Kidney (tissue), 14 donors: ENCODE measurements around the gene SOHLH1. TPM values are rescaled to one million over a fixed set of nuclear protein-coding genes. Genes with fewer than 3 reads are reported as not detected.

ENCODE experiments used
- DNase-seq, 5 donors: peaks; one replicate each; pipeline ENCODE4 v3.0.0-alpha.2; 2013 to 2020
- FAIRE-seq: peaks from 2 replicates; lab custom pipeline; 2012; peaks lifted over from hg19 to GRCh38; lab: Jason Lieb, UNC
- H3K27ac ChIP-seq, 2 donors: one replicate each; pipeline ENCODE4 v1.7.0; 2013; ENCODE audit warnings: low read depth in 2 of 2, low read length in 2 of 2, inconsistent platforms in 1 of 2
- H3K27me3 ChIP-seq: one replicate; pipeline ENCODE4 v1.7.1; 2013; ENCODE audit warnings: low read length, inconsistent platforms; ENCODE audit not compliant: control insufficient read depth, insufficient read depth
- H3K36me3 ChIP-seq, 3 donors: one replicate each; pipeline versions ENCODE4 v1.7.0 to v1.7.1; 2013; ENCODE audit warnings: low read length in 3 of 3, control low read depth in 1 of 3, inconsistent platforms in 1 of 3; ENCODE audit not compliant: insufficient read depth in 3 of 3, control insufficient read depth in 2 of 3
- H3K4me1 ChIP-seq, 3 donors: one replicate each; pipeline versions ENCODE4 v1.7.0 to v1.7.1; 2013; ENCODE audit warnings: low read length in 3 of 3, inconsistent platforms in 1 of 3, low read depth in 1 of 3; ENCODE audit not compliant: control insufficient read depth in 2 of 3, insufficient read depth in 2 of 3
- H3K4me3 ChIP-seq, 3 donors: one replicate each; pipeline versions ENCODE4 v1.7.0 to v1.8.1; 2013; ENCODE audit warnings: low read length in 3 of 3, control low read depth in 1 of 3, inconsistent platforms in 1 of 3
- H3K9ac ChIP-seq, 3 donors: one replicate each; pipeline versions ENCODE4 v1.7.0 to v1.7.1; 2013; ENCODE audit warnings: low read length in 3 of 3, control low read depth in 1 of 3, inconsistent platforms in 1 of 3
- H3K9me3 ChIP-seq, 3 donors: one replicate each; pipeline versions ENCODE4 v1.7.0 to v1.7.1; 2013; ENCODE audit warnings: low read length in 3 of 3, control low read depth in 1 of 3, inconsistent platforms in 1 of 3; ENCODE audit not compliant: control insufficient read depth in 2 of 3, insufficient read depth in 1 of 3
- CTCF ChIP-seq: IDR thresholded peaks from 3 replicates; pipeline ENCODE4 v1.5.1; 2012; ENCODE audit warnings: mild to moderate bottlenecking, moderate library complexity, borderline replicate concordance; ENCODE audit not compliant: insufficient read depth; ENCODE audit errors: extremely low read depth
- intact Hi-C: fragments of 100-400 bp; cut with DNase I; formaldehyde crosslinking; loops from one replicate; pipeline ENCODE4 v1.11.1; 2022
- polyA plus RNA-seq: library from polyadenylated mRNA; stranded (reverse); fragments of 350-450 nt; fragmentation: Illumina TruSeq; extraction: RNeasy Lipid Tissue Mini Kit (QIAGEN cat#74804); gene quantifications from one replicate; pipeline ENCODE4 v1.2.3, GENCODE V29; 2014; ENCODE audit warnings: low read depth, low replicate concordance; ENCODE audit not compliant: insufficient read depth
- total RNA-seq: library from RNA; stranded (reverse); fragmentation: NEBNext Ultra II Directional; extraction: Animal tissue kit (Norgen Biotek cat#: 25700); gene quantifications from one replicate; pipeline ENCODE4 v1.2.1, GENCODE V29; 2021
- donor health status: control.
- donor health status: control.
- donor health status: control.
- donor health status: control.
- donor health status: control.
- donor health status: DM: yes; HTN: yes; CAD: no.
- donor health status: Normal renal cell carcinoma (clear cell type).

Gene SOHLH1
- total and polyA plus RNA-seq, 2 donors from 2014 or later, result not detected

DNA sequence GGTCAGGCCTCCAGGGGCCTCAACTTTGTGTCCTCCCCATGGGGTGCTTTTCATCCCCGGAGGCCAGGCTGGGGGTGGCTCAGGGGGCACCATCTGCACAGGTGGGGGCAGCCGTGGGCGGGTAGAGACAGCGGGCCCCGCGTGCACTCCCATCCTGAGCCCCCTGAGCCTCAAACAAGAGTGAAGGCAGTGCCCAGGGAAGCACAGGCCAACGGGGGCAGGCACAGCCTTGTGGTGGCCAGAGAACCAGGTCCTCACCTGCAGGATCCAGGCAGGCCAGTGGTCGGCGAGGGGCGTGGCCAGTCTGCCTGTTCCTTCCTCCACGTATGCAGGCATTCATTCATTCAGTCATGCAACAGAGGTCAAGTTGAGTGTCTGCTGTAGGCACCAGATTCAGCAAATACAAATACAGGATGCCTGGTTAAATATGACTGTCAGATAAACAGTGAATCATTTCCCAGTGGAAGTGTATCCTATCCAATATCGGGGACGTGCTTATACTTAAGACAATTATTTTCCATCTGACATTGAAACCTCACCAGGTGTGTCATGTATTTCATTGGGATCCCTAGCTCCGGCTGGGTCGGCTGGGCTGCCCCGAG lies 25.0 kb upstream of the SOHLH1 start:
- DNase-seq (no peak), FAIRE-seq (no peak)
- no peaks in the 10 kb centered on the region for H3K36me3 ChIP-seq
- no peaks in the 10 kb centered on the region for H3K27me3 ChIP-seq
- H3K4me3 ChIP-seq, result no peak overlapping the region
- H3K9me3 ChIP-seq, result no peaks in the 10 kb centered on the region
- H3K27ac ChIP-seq, result no peak overlapping the region
- no peak for TF ChIP-seq CTCF
- intact Hi-C loops, result no loop called here
- H3K4me1 ChIP-seq, result no peaks in the 10 kb centered on the region
- H3K9ac ChIP-seq, result no peak overlapping the region

DNA sequence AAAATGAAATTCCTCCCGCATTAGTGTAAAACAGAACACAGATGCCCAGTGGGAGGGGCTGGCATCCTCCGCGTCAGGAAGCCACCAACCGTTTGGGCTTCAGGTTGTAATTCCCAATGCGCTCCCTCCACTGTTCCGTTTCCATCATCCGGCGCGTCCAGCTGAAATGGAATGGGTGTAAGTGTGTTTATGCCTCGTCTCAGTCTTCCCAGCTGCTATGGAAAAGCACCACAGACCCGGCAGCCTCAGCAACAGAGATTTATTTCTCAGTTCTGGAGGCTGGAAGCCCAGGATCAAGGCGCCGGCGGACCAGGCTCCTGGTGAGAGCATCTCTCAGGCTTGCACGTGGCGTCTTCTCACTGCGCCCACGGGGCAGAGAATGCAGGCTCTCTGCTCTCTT lies 23.1 kb upstream of the SOHLH1 start:
- Histone ChIP-seq H3K4me3 (no peak overlapping the region), H3K36me3 (no peaks in the 10 kb centered on the region), H3K4me1 (no peaks in the 10 kb centered on the region), H3K27me3 (no peaks in the 10 kb centered on the region), H3K9me3 (no peaks in the 10 kb centered on the region), H3K27ac (no peak overlapping the region), H3K9ac (no peak overlapping the region)
- no peak for DNase-seq
- FAIRE-seq, result no peak
- no peak for TF ChIP-seq CTCF
- intact Hi-C loops, result no loop called here

DNA sequence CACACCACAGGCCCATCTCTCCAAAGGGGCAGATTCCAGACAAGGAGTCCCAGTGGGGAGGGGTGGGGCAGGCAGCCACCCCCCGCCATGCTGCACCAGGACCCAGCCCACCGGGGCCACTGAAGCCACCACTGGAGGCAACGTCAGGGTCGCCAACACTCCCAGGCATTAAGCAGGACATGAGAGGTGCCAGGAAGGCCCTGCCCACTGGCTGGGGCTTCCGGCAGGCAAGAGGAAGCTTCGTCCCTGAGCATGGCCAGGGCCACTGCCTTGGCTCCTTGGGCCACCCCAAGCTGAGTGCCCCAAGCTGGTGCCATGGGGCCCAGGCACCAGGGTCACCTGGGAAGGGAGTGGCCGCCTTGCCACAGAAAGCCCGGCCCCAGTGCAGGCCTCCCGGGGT lies 20.2 kb upstream of the SOHLH1 start:
- intact Hi-C loops, result no loop called here
- TF ChIP-seq CTCF, result no peak

DNA sequence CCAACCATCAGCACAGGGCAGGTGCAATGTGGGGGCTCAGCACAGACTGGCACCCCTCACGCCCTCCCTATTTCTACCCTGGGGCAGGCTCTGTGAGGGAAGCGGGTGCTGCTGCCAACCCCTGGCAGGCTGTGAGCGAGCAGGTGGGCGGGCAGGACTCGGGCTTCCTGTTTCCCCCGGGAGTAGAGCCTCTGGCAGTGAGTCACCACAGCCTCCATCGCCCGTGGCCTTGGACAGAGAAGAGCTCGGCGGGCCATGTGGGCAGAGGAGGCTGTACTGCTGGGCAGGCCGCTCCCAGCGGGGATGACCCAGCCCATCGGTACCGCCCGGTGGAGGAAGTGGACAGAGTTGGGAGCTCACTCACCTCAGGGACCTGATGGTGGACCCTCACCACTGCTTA lies 19.3 kb upstream of the SOHLH1 start:
- H3K36me3 ChIP-seq, result no peaks in the 10 kb centered on the region
- no peaks in the 10 kb centered on the region for H3K27me3 ChIP-seq
- no peak overlapping the region for H3K27ac ChIP-seq
- intact Hi-C loops, result no loop called here
- H3K4me3 ChIP-seq, result no peak overlapping the region
- FAIRE-seq (no peak), DNase-seq (no peak)
- H3K9me3 ChIP-seq, result no peaks in the 10 kb centered on the region
- no peaks in the 10 kb centered on the region for H3K4me1 ChIP-seq
- TF ChIP-seq CTCF, result no peak
- no peak overlapping the region for H3K9ac ChIP-seq

More for the DNA sequence above, 20.2 kb upstream of the SOHLH1 start:
- Histone ChIP-seq H3K27ac (no peak overlapping the region), H3K27me3 (no peaks in the 10 kb centered on the region), H3K9me3 (no peaks in the 10 kb centered on the region), H3K4me3 (no peak overlapping the region), H3K9ac (no peak overlapping the region), H3K4me1 (no peaks in the 10 kb centered on the region), H3K36me3 (no peaks in the 10 kb centered on the region)
- DNase-seq, result no peak
- FAIRE-seq, result no peak
